Epithelial cell of esophagus (primary cell): ENCODE data around the gene HDAC7.
A peak's percentile ranks its signal among the peaks of the same experiment; 100 is the strongest.

Experiments used
- DNase-seq: peaks from one replicate; pipeline ENCODE4 v3.0.0; 2010; ENCODE audit warnings: low read depth
- H3K4me3 ChIP-seq: 2 replicates; pipeline ENCODE4 v1.5.1; 2011; ENCODE audit warnings: mild to moderate bottlenecking, low read length, control low read depth
- TF ChIP-seq, protein P1 (sequence below): IDR thresholded peaks from 2 replicates; pipeline ENCODE4 v1.5.1; 2011; ENCODE audit warnings: low read depth, mild to moderate bottlenecking, low read length, control low read depth, inconsistent platforms; ENCODE audit not compliant: insufficient read depth; ENCODE audit errors: missing control alignments

The HDAC7 gene

DNA sequence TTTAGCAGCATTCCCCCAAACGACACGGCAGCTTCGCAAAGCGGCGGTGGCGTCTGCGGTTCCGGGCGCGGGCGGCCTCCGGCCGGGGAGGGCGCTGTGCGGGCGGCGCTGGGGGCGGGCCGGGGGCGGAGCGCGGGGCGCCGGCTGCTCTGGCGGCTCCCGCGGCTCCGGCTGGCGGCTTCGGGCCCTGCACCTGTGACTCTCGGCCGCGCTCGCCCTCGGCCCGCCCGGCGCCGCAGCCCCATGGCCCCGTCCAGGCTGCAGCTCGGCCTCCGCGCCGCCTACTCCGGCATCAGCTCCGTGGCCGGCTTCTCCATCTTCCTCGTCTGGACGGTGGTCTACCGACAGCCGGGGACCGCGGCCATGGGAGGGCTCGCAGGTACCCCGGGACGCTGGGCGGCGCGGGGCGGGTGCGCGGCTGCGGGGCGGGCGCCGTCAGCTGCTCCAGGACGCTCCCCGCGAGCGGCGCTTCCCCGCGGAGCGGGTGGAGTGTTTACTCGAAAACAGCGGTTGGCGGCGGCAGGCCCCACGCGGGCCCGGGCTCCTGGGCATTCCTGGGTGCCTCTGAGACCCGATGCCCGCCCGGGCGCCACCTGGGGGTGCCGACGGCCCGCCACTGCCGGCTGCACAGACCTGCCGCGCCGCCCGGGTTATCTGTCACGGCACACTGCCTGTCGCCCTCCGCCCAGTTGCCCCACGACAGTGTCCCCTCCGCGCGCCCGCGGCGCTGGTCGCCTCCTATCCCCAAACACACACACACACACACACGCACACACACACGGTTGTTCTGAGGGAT, 46.4 kb downstream of the HDAC7 start, which contains the start of gene SLC48A1:
TSS of gene SLC48A1 (plus strand) at position 177 of the 796 bp plus-strand sequence. CDS start at position 244, 67 bp downstream.
- peak; percentile 75 for DNase-seq
- TF ChIP-seq, protein P1, sequence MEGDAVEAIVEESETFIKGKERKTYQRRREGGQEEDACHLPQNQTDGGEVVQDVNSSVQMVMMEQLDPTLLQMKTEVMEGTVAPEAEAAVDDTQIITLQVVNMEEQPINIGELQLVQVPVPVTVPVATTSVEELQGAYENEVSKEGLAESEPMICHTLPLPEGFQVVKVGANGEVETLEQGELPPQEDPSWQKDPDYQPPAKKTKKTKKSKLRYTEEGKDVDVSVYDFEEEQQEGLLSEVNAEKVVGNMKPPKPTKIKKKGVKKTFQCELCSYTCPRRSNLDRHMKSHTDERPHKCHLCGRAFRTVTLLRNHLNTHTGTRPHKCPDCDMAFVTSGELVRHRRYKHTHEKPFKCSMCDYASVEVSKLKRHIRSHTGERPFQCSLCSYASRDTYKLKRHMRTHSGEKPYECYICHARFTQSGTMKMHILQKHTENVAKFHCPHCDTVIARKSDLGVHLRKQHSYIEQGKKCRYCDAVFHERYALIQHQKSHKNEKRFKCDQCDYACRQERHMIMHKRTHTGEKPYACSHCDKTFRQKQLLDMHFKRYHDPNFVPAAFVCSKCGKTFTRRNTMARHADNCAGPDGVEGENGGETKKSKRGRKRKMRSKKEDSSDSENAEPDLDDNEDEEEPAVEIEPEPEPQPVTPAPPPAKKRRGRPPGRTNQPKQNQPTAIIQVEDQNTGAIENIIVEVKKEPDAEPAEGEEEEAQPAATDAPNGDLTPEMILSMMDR = peak; percentile 26
- peak within 1 kb of the TSS; percentile 68 for H3K4me3 ChIP-seq

DNA sequence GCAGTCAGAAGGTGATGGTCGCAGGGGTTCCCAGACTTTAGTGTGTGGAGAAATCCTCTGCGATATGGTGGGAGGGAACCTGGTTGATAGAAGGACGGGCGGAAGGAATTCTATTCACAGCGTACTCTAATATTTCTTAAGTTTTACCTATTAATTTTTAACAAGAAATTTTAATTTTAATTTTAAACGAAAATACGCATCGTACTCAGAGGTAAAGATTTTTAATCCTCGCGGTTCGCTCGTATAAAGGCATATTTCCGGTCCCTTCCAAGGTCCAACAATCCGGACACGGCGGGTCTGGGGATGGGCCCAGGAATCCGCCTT, 47.0 kb downstream of the HDAC7 start:
- DNase-seq = no peak
- TF ChIP-seq, protein P1 = no peak
- H3K4me3 ChIP-seq = peak overlapping the region; percentile 55

- peak overlapping the region; percentile 55 for H3K4me3 ChIP-seq
- TF ChIP-seq, protein P1 = no peak
- no peak for DNase-seq
These were observed 47.5 kb downstream of the HDAC7 start for GRCh38 chr12:47772094-47772660.

GRCh38 chr12:47771304-47771703, 48.4 kb downstream of the HDAC7 start:
- DNase-seq = no peak
- TF ChIP-seq, protein P1 = no peak
- H3K4me3 ChIP-seq = no peak overlapping the region

GRCh38 chr12:47770086-47770726, 49.5 kb downstream of the HDAC7 start:
- no peak overlapping the region for H3K4me3 ChIP-seq
- TF ChIP-seq, protein P1 = no peak
- DNase-seq = peak; percentile 77

GRCh38 chr12:47769234-47770085, 50.2 kb downstream of the HDAC7 start:
- no peak for DNase-seq
- TF ChIP-seq, protein P1 = no peak
- H3K4me3 ChIP-seq = no peak overlapping the region
